Subcutaneous adipose tissue (tissue), 4 donors: Measurements from ENCODE around the gene CAMK2G. TPM values are rescaled to one million over a fixed set of nuclear protein-coding genes. Genes with fewer than 3 reads are reported as not detected.

Source experiments
- total RNA-seq, 4 donors: library from RNA; depleted of rRNA; stranded (reverse); fragments of >200 nt; gene quantifications; one replicate each; pipeline ENCODE4 v1.1.0, GENCODE V29; 2016
- TF ChIP-seq, protein P1 (sequence below): fragments of 450-650 bp; IDR thresholded peaks from one replicate; pipeline ENCODE4 v1.5.1; 2016; ENCODE audit warnings: low read depth, mild to moderate bottlenecking, control low read depth, antibody characterized with exemption, moderate library complexity

CAMK2G gene
- total RNA-seq, 4 donors from 2014 or later, result 13.2 to 43.9 (median 23.6) TPM

DNA sequence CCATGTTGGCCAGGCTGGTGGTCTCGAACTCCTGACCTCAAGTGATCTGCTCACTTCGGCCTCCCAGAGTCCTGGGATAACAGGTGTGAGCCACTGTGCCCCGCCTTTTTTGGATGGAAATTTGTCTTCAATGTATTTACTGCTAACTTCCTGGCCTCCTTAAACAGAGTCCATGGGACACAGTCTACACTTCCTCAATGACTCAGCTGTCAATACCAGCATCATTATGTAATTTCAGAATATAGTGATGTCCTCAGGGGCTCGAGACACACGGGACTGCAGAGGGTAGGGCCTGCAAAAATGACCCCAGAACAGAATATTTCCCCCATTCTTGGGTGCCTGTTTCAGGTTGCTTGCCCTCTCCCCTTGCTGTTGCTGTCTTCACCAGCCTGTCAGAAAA is 31.1 kb downstream of the CAMK2G start:
- TF ChIP-seq, protein P1, sequence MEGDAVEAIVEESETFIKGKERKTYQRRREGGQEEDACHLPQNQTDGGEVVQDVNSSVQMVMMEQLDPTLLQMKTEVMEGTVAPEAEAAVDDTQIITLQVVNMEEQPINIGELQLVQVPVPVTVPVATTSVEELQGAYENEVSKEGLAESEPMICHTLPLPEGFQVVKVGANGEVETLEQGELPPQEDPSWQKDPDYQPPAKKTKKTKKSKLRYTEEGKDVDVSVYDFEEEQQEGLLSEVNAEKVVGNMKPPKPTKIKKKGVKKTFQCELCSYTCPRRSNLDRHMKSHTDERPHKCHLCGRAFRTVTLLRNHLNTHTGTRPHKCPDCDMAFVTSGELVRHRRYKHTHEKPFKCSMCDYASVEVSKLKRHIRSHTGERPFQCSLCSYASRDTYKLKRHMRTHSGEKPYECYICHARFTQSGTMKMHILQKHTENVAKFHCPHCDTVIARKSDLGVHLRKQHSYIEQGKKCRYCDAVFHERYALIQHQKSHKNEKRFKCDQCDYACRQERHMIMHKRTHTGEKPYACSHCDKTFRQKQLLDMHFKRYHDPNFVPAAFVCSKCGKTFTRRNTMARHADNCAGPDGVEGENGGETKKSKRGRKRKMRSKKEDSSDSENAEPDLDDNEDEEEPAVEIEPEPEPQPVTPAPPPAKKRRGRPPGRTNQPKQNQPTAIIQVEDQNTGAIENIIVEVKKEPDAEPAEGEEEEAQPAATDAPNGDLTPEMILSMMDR, result no peak

DNA sequence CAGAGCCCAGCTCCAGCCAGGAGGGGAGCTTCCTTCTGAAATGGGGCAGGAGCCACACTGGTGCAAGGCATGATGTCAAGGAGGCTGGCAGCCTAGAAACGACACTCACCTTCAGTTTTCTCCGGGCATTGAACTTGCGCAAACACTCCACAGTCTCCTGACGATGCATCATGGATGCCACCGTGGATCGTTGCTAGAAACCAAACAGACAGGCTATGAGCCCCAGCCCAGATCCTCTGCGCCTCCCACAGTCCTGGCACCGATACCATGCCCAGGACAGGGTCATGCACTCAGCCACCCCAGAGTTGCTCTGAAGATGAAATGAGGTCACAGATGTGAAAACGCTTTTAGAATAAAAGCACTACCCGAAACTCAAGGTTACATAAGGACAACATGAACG is 32.0 kb downstream of the CAMK2G start:
- TF ChIP-seq, protein P1, result no peak

DNA sequence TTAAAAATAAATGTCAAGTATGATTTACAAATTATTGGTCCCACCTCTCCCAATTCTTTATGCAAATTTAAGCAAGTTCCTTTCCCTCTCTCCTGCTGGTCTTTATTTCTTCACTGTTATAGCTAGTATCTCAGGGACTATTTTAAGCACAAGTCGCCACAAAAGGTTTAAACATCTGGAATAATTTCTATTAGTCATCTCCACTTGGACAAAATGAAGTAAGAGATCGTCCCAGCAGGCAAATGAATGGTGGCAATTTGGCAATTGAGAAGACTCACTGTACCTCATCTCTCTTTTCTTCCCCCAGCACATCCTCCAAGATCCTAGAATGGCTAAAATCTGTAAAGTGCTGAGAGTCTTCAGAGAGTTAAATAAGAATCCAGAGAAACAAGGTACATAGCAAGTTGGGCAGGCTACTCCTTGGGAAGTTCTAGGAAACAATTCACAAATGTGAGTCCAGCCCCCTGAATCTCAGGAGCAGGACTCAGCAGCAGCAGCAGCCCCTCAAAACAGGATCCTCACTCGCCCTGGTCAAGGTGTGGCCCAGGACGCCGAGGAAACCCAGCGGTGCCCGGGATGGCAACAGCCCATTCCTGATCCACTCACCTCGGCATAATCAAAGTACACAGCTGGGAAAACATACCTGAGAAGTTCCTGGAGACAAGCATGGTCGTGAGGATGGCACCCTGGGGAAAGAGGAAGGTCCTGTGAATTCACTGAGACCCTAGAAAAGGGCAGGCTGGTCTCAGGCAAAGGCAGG is 32.6 kb downstream of the CAMK2G start:
- TF ChIP-seq, protein P1, result no peak

DNA sequence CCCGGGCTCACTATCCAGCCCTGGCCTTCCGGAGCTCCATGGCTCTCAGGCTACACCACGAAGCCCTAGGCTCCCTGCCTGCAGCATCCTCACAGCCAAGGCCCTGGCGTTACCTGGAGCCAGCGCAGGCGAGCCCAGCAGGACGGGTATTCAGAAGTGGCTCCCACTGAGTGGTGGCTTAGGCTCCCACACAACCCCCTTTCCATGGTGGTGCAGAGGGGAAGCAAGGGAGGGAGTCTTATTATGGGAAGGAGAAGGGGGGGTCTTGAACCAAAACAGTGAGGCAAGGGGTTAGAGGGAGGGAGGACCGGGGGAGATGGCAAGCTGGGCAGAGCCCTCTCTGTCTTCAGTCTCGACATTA is 33.3 kb downstream of the CAMK2G start:
- TF ChIP-seq, protein P1, result no peak

DNA sequence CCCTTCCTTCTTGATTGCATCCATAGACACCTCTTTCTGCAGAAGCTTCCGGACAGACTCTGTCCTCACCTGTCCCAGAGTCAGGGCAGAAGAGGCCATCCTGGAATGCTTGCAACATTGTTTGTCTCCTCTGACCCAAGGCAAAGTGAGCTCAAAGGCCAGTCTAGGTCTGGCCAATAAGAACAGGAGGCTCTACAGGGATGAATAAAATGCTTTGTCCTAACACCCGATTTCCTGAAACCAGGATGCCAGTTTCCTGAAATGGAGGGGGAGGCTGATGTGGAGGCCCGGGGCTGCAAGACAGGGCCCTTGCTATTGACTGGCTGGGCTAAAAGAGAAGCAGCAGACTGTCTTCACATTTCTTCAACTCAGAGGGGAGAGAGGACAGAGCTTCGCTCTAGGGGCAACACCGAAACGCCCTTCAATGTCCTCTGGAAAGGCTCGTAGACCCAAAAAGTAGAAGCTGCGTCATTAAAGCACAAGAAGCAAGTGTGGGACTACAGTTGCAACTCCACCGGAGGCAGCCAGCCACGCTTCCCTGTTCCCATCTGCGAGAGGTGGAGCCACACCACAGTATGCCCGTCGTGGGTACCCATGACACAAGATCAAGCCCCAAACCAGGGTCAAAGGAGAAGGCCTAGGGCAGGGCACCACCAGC is 33.8 kb downstream of the CAMK2G start:
- TF ChIP-seq, protein P1, result no peak

DNA sequence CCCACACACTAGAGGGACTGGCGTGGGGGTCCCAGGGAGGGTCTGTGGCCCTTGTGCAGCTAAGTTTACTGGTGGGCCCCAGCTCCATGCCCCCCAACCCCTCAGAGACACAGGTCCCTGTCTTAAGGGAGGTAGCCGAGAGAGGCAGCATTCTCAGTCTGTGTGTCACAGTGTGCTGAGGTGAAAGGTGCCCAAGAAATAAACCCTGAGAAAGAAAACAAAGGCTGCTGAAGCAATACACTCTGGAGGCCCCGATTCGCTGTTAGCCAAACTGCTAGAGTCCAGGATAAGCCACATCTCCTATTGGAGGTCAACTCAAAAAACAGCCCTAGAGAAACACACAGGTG is 34.3 kb downstream of the CAMK2G start:
- TF ChIP-seq, protein P1, result no peak

DNA sequence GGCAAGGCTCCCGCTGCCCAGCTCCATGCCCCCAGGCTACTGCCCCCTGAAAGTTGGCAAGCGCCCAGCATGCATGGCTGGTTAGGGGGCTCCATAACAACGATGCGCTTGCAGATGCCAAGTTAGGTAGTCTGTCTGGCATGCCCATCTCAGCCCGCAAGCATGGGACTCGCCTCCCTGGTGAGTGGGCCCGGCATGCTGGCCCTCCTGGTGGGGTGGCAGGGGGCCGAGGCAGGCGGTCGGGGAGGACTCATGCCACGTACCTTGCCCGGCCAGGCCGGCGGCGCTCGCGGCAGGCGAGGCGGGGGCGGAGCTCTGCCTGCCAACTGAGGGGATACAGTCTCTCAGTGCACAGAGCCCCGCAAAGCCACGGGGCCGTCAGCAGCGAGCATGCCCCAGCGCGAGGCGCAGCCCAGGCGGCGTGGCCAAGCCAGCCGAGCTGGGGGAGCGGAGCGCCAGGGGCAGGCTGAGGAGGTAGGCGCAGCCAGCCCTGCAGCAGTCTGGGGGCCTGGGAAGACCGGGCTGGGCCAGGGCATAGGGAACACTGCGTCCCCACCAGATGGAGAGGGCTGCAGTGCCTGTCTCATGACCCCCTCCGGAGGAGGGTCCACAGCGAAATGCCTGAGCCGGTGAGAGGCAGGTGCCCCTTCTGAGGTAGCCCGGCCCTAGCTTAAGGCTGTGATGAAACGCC is 34.9 kb downstream of the CAMK2G start:
- TF ChIP-seq, protein P1, result no peak
